Measurements from ENCODE around the gene PSMB10.
A peak's percentile ranks its signal among the peaks of the same experiment; 100 is the strongest.
"Not testable (repeated sequence)": the region's sequence is repeated elsewhere in the genome, so short reads cannot be mapped to it uniquely, and the experiment has no call there.

PSMB10 gene

DNA sequence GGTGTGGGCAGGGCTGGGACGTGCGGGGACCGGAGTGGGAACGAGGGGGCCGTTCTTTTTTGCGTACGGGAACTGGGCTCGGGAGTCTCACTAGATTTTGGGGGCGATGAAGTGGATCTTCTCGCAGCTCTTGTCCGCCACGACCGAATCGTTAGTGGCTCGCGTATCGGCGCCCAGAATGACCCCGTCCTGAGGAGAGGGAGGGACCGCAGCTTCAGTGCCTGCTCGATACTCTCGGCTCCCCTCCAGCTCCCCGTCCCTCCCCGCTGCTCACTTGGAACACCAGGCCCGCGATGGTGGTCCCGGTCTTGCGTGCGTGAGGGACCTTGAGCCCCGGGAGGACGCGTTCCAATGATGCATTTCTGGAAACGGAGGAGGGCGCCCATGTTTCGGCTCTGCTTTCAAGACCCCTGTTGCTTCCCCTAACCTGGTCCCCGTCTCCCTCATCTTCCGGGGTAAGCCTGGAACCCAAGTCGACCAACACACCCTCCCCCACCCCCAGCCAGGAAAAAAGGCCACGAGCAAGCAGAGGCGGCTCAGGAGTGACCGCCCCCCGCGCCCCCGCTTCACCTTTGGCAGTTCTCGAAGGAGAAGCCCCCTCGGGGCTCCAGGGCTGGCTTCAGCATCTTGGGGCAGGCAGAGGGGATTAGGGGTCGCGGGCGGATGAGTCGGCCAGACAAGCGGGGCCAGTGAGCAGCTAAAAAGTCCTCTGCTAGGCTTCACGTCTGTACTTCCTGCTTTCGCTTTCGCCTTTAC lies at the start of gene PSMB10:
TSS of gene PSMB10 (minus strand) at position 727 of the 756 bp plus-strand sequence. CDS start at position 626, 101 bp downstream.
- DNase-seq (ENCODE audit: low read depth in 2 of 2) = no peak

DNA sequence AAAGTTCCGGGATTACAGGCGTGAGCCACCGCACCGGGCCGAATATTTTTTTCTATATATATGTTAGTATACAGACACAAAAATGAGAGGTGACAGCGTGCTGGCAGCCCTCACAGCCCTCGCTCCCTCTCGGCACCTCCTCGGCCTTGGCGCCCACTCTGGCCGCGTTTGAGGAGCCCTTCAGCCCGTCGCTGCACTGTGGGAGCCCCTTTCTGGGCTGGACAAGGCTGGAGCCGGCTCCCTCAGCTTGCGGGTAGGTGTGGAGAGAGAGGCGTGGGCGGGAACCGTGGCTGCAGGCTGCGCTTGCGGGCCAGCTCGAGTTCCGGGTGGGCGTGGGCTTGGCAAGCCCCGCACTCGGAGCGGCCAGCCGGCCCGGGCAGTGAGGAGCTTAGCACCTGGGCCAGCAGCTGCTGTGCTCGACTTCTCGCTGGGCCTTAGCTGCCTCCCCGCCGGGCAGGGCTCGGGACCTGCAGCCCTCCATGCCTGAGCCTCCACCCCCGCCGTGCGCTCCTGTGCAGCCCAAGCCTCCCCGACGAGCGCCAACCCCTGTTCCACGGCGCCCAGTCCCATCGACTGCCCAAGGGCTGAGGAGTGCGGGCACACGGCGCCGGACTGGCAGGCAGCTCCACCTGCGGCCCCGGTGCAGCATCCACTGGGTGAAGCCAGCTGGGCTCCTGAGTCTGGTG lies 45.5 kb upstream of the PSMB10 start:
- DNase-seq (ENCODE audit: low read depth in 2 of 2) = no peak

DNA sequence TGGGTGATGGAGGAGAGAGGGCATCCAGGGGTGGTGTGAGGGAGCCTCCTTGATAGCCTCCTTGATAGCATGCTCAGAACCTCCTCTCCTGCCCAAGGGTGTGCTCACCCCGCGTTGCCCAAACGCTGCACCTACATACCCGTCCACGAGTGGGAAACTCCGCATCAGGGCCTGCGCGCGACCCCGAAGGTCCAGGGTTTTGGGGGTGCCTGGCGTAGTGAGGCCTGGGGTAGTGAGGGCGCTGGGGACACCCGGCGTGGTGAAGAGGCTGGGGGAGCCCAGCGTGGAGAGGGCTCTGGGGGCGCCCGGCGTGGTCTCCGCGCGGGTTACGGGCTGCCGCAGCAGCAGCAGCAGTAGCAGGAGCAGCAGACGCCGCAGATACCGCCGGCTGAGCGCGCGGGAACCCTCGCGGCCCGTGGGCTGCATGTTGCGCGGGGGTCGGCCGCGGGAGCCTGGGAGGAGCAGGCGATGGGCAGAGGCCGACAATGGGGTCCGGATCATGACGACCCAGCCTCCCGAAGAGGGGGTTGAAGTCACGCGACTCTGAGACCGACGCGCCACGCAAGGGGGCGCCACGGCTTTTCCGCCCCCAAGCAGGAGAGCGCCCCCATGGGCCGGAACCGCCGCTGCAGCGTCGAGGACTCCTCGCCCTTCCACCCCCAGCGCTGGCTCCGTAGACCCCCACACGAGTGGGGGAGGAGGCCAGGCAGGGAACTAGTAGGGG lies 43.5 kb upstream of the PSMB10 start, which contains the start of gene DPEP3:
TSS of gene DPEP3 (minus strand) at position 545 of the 724 bp plus-strand sequence. CDS start at position 426, 119 bp downstream.
- no peak for DNase-seq (ENCODE audit: low read depth in 2 of 2)

- DNase-seq (ENCODE audit: low read depth in 2 of 2) = no peak
These were observed 41.0 kb upstream of the PSMB10 start for GRCh38 chr16:67977469-67978227.

- DNase-seq (ENCODE audit: low read depth in 2 of 2) = no peak
These were observed 40.4 kb upstream of the PSMB10 start for GRCh38 chr16:67977005-67977404.

DNA sequence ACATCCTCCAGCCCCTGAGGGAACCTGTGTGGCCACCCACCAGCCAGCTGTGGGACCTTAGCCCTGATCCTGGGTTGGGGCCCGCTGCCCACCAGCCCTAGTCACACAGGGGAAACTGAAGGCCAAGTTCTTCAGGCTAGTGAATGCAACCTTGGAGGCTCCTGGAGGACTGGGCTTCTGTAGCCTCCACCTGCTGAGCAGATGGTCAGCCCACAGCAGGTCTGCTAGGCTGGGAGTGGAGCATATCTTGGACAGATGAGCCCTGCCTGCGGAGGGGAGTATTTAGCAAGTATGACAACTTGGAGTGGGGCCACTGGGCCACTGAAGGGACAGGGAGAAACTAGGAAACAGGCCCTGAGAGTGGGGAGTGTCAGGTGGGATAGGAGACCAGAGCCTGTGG lies 39.6 kb upstream of the PSMB10 start:
- DNase-seq (ENCODE audit: low read depth in 2 of 2) = no peak

DNA sequence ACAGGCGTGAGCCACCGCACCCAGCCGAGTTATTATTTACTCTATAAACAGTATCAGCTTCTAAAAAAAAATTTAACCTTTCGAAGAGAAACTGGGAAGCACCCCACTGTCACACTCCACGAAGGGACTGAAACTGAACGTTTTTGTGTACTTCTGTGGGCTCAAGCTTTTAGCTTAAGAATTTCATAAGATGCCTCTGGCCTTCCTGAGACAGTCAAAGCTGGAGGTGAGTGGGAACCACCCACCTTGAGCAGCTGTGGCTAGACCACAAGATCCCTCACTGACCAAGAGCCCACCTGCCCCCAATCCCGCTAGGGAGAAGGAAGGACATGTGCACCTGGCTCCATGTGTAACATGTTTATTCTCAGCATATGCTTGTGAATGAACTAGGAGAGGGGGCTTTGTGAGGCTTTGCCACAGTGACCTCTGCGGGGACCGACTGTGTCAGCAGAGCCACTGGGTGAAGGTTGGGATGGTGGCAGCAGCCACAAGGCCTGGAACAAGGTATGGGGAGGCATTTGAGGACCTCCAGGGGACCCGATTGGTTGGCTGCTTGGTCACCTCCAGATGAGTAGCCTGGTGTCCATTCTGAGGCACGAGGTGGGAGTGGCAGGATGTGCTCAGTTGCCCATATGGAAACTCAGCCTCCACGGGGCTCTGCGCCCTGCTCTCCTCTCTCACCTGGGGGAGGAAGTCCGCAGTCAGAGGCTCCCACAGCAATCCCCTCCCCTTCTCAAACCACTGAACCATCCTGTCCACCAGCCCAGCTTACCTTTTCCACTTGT lies 38.9 kb upstream of the PSMB10 start:
- no peak for DNase-seq (ENCODE audit: low read depth in 2 of 2)

GRCh38 chr16:67972285-67972684 lies 35.6 kb upstream of the PSMB10 start:
- not testable (repeated sequence) for DNase-seq (ENCODE audit: low read depth in 2 of 2)

DNA sequence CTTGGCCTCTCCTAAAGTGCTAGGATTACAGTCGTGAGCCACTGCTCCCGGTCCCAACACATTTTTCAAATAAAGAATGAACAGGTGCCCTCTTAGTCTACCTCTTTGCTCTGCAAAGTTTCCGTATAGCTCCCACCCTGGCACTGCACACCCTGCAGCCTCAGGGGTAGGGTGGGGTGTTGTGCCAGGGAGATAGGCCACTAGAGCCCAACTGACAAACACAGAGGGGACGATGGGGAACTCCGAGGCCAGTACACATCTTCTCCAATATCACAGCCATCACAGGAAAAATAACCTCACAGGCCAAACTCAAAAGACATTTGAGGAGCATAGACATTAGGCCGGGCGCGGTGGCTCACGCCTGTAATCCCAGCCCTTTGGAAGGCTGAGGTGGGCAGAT lies 34.5 kb upstream of the PSMB10 start:
- DNase-seq (ENCODE audit: low read depth in 2 of 2) = no peak

DNA sequence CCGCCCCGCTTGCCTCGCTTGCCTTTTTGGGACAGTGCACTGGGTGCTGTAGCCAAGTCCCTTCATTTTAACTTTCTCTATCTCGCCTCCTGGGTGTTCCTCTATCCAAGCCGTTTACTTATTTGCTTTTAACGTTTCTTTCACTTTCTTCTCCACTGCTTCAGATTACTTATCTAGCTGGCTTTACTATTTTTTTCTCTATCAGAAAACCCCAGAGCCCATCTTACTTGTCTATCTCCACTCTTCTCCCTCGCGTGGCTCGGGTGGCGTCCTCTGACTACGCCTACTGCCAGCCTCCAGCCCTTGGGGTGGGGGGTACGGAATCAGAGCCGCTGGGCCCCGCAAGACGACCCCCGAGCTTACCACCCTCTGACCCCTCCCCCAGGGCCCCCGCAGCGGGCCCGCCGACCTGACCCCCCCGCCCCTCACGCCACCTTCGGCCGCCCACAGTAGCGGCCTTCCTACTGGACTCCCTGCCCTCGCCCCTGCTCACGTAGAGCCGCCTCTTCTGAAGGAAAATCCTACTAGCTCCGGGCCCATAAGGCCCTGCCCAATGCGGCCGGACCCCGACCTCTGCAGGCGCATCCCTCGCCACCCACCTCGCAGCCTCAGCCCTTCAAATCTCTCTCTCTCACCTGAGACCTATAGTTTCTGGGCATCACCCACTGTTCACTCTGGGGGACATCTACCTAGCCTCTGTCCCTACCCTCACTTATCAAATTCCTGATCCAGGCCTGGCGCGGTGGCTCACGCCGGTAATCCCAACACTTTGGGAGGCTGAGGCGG lies 32.8 kb upstream of the PSMB10 start:
- DNase-seq (ENCODE audit: low read depth in 2 of 2) = no peak

DNA sequence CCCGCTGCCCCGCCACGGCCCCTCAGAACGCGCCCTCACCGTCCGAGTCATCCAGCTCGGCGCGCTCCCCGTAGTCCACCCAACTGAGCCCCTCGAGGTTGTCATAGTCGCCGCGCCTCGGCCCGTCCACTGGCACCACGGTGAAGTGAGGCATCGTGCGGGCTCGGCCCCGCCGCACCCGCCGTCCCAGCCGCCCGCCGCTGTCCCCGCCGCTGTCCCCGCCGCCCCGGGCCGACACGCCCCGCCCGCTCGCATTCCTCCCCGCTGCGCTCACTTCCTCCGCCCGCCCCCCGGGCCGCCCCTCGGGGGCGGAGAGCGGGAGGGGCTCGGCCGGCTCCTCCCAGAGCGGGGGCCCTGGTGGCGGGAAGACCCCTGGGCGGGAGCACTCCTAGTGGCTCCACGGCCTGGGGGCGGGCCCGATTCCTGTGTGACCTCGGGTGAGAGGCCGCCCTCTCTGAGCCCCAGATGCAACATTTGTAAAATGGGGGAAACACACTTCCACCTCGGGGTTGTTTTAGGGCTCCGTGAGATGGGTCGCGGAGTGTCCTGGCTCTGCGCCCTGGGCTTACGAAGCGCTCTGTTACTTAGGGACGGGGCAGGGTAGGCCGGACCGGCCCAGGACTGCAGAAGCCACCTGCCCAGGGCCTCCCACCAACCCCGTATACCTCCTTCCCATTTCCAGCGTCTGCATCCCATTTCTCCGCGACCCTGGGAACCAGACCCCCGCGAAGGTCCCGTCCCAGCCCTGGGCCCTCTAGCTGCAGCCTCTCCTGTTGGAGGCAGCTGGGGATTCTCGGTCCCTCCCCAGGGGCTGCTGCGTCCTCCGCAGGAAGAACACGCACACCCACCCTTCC lies 32.0 kb upstream of the PSMB10 start, which contains the start of gene SLC12A4:
TSS of gene SLC12A4 (minus strand) at position 238 of the 854 bp plus-strand sequence. CDS start at position 154, 84 bp downstream.
- peak; percentile 50 to 78 for DNase-seq (ENCODE audit: low read depth in 2 of 2)

DNA sequence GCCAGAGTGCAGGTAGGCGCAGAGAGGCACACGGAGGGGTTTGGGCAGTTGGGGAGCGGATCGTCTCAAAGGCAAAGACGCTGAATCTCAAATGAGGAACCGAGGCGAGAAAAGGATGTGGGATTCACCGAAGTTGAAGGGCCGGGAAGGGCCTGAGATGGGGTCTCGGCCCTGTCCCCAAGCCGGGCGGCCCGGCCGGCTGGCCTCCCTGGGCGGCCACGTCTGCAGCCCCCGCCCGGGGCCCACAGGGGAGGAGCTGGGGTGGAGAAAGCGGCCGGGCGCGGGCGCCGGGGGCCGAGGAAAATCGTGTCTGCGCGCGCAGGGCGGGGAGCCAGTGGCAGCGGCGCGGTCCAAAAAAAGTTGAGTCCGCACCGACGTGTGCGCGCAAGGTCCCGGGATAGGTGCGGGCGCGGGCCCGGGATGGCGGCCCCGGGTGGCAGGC lies 31.3 kb upstream of the PSMB10 start:
- DNase-seq (ENCODE audit: low read depth in 2 of 2) = no peak

GRCh38 chr16:67967183-67967957 lies 30.7 kb upstream of the PSMB10 start:
- no peak for DNase-seq (ENCODE audit: low read depth in 2 of 2)

DNA sequence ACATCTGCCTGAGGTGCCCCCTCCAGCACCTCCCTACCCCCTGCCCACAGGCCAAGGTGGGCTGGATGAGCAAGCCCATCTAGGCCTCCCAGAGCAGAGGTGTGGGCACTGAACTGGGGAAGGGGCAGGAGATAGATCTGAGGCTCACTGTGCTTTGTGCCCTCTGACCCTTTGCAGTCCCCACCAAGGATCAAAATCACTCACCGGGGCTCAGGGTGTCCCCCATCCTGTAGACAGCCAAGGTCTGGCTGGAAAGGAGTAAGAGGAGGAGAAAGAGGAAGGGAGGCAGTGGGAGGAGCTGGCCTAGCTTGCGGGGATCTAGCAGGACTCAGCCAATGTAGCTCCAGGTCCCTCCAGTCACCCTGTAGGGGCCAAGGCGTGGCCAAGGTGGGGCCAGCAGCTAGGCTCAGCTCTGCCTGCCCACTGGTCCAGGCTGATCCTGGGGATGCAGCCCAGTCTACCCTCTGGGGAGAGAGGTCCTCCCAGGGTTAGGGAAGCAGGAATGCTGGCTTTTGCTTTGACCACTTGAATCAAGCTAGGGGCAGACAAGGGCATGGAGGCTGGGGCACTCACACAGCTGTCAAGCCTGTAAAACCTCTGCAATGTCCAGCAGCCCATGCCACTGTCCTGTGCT lies 30.0 kb upstream of the PSMB10 start:
- no peak for DNase-seq (ENCODE audit: low read depth in 2 of 2)

DNA sequence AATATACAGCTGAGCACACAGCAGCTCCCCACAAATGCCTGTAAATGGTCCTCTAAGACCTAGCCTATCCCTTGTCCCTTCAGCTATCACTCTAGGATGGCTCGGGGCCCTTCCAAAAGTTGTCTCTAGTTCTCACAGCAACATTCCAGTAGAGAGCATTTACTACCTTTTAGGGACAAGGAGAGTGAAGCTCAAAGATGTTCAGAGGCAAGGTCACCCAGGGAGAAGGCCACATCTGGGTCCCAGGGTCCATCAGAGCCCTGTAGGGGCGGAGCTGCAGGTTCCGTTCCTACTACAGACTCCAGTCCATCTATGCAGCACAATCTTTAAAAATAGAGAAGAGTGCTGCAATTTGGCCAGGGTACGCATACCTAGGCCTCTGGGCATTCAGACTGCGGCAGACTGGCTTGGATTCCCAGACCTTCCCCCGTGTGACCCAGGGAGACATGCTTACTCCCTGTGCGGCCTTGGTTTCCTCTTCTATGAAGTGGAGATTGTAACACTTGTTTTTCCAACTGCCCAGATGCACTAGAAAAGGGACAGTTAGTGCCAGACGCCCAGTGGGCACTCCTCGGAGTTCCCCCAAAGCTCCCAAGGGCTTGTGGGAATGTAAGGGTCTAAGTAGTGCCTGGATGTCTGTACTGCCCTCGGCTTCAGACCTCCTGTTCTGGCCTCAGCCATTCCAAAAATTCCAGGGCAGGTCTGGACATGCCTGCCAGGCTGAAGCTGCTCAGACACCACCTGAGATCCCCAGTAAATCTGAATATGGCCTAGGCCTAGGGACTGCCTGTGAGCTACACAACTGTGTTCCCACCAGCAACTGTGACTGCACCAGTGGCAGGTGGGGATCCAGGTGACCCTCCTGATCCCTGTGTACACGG lies 29.3 kb upstream of the PSMB10 start:
- DNase-seq (ENCODE audit: low read depth in 2 of 2) = no peak

- DNase-seq (ENCODE audit: low read depth in 2 of 2) = no peak
These were observed 28.0 kb upstream of the PSMB10 start for GRCh38 chr16:67964477-67965131.
